ENCODE results near the gene CREBZF.
"Not testable (repeated sequence)": the region's sequence is repeated elsewhere in the genome, so short reads cannot be mapped to it uniquely, and the experiment has no call there.

Gene CREBZF

DNA sequence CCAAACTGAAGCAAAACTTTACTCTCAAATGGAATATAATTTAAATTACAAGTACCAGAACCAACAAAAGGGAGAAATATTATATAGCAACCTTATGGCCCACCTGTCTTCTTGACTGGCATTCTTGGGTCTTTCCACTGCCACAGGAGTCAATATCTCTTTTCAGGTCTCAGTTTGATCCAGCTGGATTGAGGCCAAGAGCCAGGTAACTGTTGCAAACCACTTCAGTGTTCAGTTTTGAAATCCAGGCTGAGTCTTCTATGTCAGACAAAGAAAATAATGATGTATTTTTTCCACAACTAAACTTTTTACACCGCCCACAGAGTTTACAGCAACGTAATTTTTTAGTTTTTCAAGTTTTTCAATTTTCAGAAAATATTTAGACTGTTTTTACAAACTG, 38.4 kb downstream of the CREBZF start:
- no peak for DNase-seq (ENCODE audit: low read depth in 2 of 2)

DNA sequence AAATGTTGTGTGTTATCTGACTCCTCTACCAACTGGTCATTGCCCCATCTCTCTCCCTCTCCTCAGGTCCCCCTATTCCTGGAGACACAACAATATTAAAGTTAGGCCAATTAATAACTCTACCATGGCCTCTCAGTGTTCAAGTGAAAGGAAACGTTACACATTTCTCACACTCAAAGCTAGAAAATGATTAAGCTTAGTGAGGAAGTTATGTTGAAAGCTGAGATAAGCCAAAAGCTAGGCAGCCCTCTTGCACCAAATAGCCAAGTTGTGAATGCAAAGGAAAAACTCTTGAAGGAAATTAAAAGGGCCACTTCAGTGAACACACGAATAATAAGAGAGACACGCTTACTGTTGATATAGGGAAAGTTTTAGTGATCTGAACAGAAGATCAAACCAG, 44.7 kb downstream of the CREBZF start:
- no peak for DNase-seq (ENCODE audit: low read depth in 2 of 2)

DNA sequence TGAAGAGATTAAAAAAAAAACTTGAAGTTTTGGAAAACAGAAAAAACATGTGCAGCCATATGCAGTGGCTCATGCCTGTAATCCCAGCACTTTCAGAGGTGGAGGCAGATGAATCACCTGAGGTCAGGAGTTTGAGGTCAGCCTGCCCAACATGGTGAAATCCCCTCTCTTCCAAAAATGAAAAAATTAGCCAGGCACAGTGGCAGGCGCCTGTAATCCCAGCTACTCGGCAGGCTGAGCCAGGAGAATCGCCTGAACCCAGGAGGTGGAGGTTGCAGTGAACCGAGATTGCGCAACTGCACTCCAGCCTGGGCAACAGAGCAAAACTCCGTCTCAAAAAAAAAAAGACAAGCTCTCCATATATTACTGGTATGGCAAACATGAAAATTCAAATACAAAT, 45.4 kb downstream of the CREBZF start:
- DNase-seq (ENCODE audit: low read depth in 2 of 2), result no peak

DNA sequence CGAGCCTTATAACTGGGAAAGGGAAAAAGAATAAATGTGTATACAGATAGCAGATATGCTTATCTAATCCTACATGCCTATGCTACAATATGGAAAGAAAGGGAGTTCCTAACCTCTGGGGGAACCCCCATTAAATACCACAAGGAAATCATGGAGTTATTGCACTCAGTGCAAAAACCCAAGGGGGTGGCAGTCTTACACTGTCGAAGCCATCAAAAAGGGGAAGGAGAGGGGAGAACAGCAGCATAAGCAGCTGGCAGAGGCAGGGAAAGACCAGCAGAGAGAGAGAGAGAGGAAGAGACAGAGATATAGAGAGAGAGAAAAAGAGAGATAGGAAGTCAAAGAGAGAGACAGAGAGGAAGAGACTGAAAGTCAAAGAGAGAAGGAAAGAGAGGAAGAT, 53.3 kb downstream of the CREBZF start:
- not testable (repeated sequence) for DNase-seq (ENCODE audit: low read depth in 2 of 2)

Data from stimulated activated CD8-positive, alpha-beta memory T cell treated with anti-CD3 and anti-CD28 coated beads, Interleukin-7, amount 100 ng/mL, for 4 hours (primary cell).